ENCODE results near the gene PGAP3.

PGAP3 gene

DNA sequence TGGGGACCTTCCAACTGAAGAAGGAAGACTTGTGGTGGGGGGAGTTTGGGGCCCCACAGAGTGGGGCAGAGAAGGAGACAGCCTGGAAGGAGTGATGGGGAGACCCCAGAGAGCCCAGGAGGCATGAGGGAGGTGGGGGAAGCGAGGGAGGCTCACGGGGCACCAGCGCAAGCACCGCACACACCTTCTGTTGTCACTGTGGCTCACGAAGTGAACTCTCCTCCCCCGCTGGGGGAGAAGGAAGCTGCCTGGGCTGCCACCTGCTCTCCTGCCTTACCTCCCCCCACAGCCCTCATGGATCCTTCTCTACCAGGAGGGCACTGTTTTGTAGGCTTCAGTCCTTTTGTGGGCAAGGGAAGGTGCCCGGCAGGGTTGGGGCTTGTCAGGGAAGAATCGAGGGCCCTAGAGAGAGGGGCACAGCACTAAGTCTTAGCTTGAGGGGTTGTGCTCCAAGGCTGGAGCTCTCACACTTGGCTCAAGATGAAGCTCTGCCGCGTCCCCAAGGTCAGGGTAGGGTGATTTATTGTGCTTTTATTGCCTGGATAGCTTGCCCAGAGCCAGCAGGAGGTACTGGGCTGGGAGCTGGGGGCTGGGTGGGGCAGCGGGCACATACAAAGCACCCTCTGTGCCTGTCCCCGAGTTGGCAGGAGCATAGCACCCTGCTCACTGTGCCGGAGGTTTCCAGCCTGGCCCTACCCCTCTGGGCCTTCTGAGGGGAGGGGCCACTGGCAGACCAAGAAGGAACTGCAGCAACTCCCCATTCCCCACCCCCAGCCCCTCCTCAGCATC lies 55.5 kb downstream of the PGAP3 start:
- H3K9me3 ChIP-seq (ENCODE audit: control insufficient read depth, insufficient read depth, low read depth, low read length): no peaks in the 10 kb centered on the region
- H3K4me1 ChIP-seq (ENCODE audit: control insufficient read depth, insufficient read depth, low read length): peaks cover 12% of the 10 kb centered on the region
- no peak overlapping the region for H3K27ac ChIP-seq (ENCODE audit: extremely low read depth, low read depth, low read length)
- no peaks in the 10 kb centered on the region for H3K36me3 ChIP-seq (ENCODE audit: control insufficient read depth in 2 of 2, insufficient read depth in 1 of 2, low read length in 2 of 2)
- ChIA-PET POLR2A (interaction anchor here (0.8 to 2.4 kb wide), 2 partner anchors 10 to 96 kb away, joined by 3 to 7 read pairs; no protein-coding TSS in a partner anchor), CTCF (interaction anchor here (0.6 to 14.6 kb wide), 15 partner anchors 10 to 428 kb away, joined by 3 to 311 read pairs (median 5); partner anchors contain the start of gene MIEN1)
- no peak overlapping the region for H3K4me3 ChIP-seq (ENCODE audit: low read depth, low read length)
- TF ChIP-seq ZNF791 (tag by site-specific recombination; IDR thresholded peaks at IDR 0.05): no peak
- no peak for TF ChIP-seq ZNF335 (tag by site-specific recombination; conservative IDR thresholded peaks at IDR 0.05)
- no peak for TF ChIP-seq ZFHX2 (tag by site-specific recombination; conservative IDR thresholded peaks at IDR 0.05)
- no peak for TF ChIP-seq KLF7 (tag by site-specific recombination; IDR thresholded peaks at IDR 0.05; ENCODE audit: borderline replicate concordance)
- TF ChIP-seq GLIS1 (tag by site-specific recombination; IDR thresholded peaks at IDR 0.05): peak; percentile 27; the same call in 1 of the 2 replicates
- no peak for TF ChIP-seq BCL6B (tag by site-specific recombination; IDR thresholded peaks at IDR 0.05)
- TF ChIP-seq ZNF155 (tag by site-specific recombination; IDR thresholded peaks at IDR 0.05): no peak
- TF ChIP-seq, protein P1, sequence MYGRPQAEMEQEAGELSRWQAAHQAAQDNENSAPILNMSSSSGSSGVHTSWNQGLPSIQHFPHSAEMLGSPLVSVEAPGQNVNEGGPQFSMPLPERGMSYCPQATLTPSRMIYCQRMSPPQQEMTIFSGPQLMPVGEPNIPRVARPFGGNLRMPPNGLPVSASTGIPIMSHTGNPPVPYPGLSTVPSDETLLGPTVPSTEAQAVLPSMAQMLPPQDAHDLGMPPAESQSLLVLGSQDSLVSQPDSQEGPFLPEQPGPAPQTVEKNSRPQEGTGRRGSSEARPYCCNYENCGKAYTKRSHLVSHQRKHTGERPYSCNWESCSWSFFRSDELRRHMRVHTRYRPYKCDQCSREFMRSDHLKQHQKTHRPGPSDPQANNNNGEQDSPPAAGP (tag by site-specific recombination; IDR thresholded peaks at IDR 0.05): no peak
- TF ChIP-seq, protein P2, sequence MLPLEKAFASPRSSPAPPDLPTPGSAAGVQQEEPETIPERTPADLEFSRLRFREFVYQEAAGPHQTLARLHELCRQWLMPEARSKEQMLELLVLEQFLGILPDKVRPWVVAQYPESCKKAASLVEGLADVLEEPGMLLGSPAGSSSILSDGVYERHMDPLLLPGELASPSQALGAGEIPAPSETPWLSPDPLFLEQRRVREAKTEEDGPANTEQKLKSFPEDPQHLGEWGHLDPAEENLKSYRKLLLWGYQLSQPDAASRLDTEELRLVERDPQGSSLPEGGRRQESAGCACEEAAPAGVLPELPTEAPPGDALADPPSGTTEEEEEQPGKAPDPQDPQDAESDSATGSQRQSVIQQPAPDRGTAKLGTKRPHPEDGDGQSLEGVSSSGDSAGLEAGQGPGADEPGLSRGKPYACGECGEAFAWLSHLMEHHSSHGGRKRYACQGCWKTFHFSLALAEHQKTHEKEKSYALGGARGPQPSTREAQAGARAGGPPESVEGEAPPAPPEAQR (tag by site-specific recombination; IDR thresholded peaks at IDR 0.05): no peak
- TF ChIP-seq WT1 (tag by site-specific recombination; IDR thresholded peaks at IDR 0.05): no peak
- no peak for TF ChIP-seq ZNF114 (tag by site-specific recombination; IDR thresholded peaks at IDR 0.05)
- no peak for TF ChIP-seq ZBTB26 (tag by site-specific recombination; optimal IDR thresholded peaks at IDR 0.05)
- peak; percentile 49; the same call in 1 of the 2 replicates for TF ChIP-seq ZBTB8A (tag by site-specific recombination; IDR thresholded peaks at IDR 0.05)
- TF ChIP-seq, protein P3, sequence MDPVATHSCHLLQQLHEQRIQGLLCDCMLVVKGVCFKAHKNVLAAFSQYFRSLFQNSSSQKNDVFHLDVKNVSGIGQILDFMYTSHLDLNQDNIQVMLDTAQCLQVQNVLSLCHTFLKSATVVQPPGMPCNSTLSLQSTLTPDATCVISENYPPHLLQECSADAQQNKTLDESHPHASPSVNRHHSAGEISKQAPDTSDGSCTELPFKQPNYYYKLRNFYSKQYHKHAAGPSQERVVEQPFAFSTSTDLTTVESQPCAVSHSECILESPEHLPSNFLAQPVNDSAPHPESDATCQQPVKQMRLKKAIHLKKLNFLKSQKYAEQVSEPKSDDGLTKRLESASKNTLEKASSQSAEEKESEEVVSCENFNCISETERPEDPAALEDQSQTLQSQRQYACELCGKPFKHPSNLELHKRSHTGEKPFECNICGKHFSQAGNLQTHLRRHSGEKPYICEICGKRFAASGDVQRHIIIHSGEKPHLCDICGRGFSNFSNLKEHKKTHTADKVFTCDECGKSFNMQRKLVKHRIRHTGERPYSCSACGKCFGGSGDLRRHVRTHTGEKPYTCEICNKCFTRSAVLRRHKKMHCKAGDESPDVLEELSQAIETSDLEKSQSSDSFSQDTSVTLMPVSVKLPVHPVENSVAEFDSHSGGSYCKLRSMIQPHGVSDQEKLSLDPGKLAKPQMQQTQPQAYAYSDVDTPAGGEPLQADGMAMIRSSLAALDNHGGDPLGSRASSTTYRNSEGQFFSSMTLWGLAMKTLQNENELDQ (tag by site-specific recombination; IDR thresholded peaks at IDR 0.05; ENCODE audit: low read depth): no peak
- 0 out of 2 replicates have a peak, but pooled peaks have one; percentile 45 for TF ChIP-seq ZNF423 (tag by site-specific recombination; IDR thresholded peaks at IDR 0.05)
- no peak for TF ChIP-seq AEBP2 (tag by site-specific recombination; IDR thresholded peaks at IDR 0.05; ENCODE audit: borderline replicate concordance)
- TF ChIP-seq ZNF830 (tag by site-specific recombination; IDR thresholded peaks at IDR 0.05; ENCODE audit: low read depth): no peak
- no peak for TF ChIP-seq ZNF48 (tag by site-specific recombination; IDR thresholded peaks at IDR 0.05)
- no peak for TF ChIP-seq FEZF1 (tag by site-specific recombination; IDR thresholded peaks at IDR 0.05)
- TF ChIP-seq ZNF248 (tag by site-specific recombination; IDR thresholded peaks at IDR 0.05): no peak
- TF ChIP-seq PATZ1 (tag by site-specific recombination; IDR thresholded peaks at IDR 0.05): peak; percentile 20; the same call in 1 of the 2 replicates
- no peak for TF ChIP-seq ZNF24 (tag by site-specific recombination; IDR thresholded peaks at IDR 0.05)
- TF ChIP-seq HOXA7 (CRISPR knock-in tag; IDR thresholded peaks at IDR 0.05; ENCODE audit: borderline replicate concordance): no peak
- no peak for TF ChIP-seq ZNF76 (tag by site-specific recombination; IDR thresholded peaks at IDR 0.05; ENCODE audit: borderline replicate concordance, low read depth)
- TF ChIP-seq KLF16 (tag by site-specific recombination; IDR thresholded peaks at IDR 0.05): no peak

Data from HEK293 (cell line).